ENCODE results near the gene TSPAN33.
A peak's percentile ranks its signal among the peaks of the same experiment; 100 is the strongest.
"Not testable (repeated sequence)": the region's sequence is repeated elsewhere in the genome, so short reads cannot be mapped to it uniquely, and the experiment has no call there.

TSPAN33 gene

DNA sequence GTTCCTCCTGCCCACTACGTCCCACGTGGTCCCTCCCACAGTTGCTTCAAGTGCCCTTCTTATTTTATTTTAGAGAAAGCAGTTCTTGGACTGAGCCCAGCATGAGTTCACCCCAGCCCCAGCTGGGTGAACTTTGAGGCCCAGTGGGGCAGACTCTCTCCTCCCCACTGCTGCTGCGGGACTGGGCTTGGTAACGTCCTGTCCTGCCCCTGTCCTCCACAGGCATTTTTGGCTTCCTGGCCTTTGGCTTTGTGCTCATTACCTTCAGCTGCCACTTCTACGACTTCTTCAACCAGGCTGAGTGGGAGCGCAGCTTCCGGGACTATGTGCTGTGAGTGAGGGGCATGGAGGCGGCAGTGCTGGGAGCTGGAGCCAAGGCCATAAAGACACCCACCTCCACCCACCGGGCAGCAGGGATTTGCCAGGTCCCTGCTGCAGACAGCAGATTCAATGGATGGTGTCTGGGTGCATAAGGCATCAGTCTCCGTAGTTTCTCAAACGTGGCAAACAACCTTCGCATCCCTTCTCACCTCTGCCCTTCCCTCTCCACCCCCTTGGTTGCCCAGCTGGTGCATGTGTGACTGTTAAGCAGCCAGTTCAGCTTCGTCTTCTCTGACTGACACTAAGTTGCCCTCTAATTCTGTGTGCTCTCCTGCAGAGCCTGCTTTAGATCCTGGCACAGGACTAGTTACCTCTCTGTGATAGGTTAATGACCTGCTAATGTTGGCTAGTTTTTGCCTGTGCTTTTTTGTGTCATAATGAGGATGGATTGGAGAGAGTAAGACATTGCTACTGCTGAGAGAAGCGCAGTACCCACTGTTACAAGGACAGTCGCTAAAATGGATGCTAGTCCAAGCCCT, 64.8 kb downstream of the TSPAN33 start:
- no peak for DNase-seq (ENCODE audit: low read depth in 2 of 2)

DNA sequence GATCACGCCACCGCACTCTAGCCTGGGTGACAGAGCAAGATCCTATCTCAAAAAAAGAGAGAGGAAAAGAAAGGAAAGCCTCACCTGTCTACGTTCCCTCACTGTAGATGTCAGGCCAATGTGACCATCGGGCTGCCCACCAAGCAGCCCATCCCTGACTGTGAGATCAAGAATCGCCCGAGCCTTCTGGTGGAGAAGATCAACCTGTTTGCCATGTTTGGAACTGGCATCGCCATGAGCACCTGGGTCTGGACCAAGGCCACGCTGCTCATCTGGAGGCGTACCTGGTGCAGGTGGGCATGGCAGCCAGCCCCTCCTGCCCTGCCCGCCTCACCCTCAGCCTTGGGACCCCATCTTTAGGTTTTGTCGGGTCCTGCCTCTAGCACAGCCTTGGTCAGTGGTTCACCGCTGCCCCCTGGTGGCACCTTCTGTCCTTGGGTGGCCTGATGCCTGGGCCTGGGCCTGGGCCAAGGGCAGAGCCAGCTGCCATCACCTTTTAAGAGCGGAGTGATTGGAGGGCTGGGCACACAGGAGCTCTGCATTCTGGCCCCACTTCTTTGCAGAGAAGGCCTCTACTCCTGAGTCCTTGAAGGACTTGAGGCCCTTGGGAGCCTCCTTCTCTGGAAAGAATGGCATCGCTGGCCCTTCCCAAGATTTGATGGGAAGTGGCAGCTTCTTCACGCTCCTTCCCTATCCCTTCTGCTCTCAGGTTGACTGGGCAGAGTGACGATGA, 65.9 kb downstream of the TSPAN33 start:
- peak; percentile 32 to 48 for DNase-seq (ENCODE audit: low read depth in 2 of 2)

DNA sequence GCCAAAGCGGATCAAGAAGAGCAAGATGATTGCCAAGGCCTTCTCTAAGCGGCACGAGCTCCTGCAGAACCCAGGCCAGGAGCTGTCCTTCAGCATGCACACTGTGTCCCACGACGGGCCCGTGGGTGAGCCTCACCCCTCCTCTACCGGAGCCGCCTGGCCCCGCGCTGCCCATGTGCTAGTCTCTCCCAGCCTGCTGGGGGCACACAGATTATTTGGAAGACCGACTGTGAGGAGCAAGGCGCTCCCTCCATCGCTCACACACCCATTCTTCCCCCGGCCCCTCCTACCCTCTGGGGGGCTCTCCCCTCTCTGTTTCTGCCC, 66.4 kb downstream of the TSPAN33 start:
- DNase-seq (ENCODE audit: low read depth in 2 of 2): no peak

DNA sequence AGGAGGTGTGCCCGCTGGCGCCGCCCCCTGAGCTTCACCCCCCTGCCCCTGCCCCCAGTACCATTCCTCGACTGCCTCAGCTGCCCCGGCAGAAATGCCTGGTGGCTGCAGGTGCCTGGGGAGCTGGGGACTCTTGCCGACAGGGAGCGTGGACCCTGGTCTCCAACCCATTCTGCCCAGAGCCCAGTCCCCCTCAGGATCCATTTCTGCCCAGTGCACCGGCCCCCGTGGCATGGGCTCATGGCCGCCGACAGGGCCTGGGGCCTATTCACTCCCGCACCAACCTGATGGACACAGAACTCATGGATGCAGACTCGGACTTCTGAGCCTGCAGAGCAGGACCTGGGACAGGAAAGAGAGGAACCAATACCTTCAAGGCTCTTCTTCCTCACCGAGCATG, 67.6 kb downstream of the TSPAN33 start:
- no peak for DNase-seq (ENCODE audit: low read depth in 2 of 2)

DNA sequence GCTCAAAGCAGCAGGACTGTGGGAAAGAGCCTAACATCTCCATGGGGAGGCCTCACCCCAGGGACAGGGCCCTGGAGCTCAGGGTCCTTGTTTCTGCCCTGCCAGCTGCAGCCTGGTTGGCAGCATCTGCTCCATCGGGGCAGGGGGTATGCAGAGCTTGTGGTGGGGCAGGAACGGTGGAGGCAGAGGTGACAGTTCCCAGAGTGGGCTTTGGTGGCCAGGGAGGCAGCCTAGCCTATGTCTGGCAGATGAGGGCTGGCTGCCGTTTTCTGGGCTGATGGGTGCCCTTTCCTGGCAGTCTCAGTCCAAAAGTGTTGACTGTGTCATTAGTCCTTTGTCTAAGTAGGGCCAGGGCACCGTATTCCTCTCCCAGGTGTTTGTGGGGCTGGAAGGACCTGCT, 68.1 kb downstream of the TSPAN33 start:
- no peak for DNase-seq (ENCODE audit: low read depth in 2 of 2)

DNA sequence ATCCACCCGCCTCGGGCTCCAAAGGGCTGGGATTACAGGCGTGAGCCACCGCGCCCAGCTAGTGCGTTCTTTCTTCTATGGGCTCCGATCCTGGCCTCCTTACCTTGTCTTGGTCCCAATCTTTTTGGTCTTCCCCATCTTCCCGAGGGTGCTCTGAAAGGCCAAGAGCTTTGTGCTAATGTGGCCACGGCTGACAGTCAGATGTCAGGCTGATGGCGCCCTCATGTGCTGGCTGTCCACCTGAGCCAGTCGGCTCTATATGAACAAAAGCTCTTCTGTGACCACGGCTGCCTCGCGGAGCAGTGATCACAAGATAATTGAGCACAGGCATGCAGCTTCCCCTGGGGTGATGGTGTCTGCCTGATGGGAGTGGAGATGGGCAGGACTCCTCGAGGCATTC, 69.3 kb downstream of the TSPAN33 start:
- no peak for DNase-seq (ENCODE audit: low read depth in 2 of 2)

DNA sequence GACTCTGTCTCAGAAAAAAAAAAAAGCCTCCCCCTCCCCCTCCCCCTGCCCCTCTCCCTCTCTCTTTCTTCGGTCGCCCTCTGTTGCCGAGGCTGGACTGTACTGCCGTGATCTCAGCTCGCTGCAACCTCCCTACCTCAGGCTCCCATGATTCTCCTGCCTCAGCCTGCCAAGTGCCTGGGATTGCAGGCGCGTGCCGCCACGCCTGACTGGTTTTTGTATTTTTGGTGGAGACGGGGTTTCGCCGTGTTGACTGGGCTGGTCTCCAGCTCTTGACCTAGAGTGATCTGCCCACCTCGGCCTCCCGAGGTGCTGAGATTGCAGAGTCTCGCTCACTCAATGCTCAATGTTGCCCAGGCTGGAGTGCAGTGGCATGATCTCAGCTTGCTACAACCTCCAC, 71.2 kb downstream of the TSPAN33 start:
- DNase-seq (ENCODE audit: low read depth in 2 of 2): not testable (repeated sequence)

DNA sequence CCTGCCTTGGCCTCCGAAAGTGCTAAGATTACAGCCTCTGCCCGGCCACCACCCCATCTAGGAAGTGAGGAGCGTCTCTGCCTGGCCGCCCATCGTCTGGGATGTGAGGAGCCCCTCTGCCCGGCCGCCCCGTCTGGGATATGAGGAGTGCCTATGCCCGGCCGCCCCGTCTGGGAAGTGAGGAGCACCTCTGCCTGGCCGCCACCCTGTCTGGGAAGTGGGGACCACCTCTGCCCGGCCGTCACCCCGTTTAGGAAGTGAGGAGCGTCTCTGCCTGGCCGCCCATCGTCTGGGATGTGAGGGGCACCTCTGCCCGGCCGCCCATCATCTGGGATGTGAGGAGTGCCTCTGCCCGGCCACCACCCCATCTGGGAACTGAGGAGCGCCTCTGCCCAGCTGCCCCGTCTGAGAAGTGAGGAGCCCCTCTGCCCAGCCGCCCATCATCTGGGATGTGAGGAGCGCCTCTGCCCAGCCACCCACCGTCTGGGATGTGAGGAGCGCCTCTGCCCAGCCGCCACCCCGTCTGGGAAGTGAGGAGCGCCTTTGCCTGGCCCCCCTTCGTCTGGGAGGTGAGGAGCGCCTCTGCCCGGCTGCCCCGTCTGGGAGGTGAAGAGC, 71.7 kb downstream of the TSPAN33 start:
- not testable (repeated sequence) for DNase-seq (ENCODE audit: low read depth in 2 of 2)

DNA sequence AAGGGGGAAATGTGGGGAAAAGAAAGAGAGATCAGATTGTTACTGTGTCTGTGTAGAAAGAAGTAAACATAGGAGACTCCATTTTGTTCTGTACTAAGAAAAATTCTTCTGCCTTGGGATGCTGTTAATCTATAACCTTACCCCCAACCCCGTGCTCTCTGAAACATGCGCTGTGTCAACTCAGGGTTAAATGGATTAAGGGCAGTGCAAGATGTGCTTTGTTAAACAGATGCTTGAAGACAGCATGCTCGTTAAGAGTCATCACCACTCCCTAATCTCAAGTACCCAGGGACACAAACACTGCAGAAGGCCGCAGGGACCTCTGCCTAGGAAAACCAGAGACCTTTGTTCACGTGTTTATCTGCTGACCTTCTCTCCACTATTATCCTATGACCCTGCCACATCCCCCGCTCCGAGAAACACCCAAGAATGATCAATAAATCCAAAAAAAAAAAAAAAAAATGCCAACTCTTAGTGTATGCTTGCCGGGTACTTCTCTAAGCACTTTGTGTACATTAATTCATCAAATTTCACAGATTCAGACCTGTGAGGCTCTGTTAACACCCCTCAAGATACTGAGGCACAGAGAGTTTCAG, 72.4 kb downstream of the TSPAN33 start:
- not testable (repeated sequence) for DNase-seq (ENCODE audit: low read depth in 2 of 2)

DNA sequence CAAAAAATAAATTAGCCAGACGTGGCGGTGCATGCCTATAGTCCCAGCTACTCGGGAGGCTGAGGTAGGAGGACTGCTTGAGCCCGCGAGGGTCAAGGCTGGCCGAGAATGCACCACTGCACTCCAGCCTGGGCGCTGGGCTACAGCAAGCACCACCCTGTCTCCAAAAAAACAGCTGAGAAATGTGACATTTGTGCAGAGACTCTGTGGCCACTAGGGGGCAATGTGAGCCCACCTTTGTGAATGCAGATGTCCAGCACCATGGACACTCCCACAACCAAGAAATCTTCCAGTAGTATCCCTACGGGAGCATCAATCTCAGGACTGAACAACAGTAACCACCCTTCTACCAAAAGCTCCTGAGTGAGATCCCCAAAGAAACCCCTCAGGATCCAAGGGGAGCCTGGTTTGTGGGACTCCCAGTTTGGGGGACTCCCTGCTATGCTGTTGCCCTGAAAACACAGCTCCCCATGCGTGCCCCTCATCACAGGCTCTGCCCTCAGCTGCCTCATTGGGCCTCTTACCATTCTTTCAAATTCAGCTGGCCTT, 74.1 kb downstream of the TSPAN33 start:
- peak; percentile 49 to 63 for DNase-seq (ENCODE audit: low read depth in 2 of 2)

DNA sequence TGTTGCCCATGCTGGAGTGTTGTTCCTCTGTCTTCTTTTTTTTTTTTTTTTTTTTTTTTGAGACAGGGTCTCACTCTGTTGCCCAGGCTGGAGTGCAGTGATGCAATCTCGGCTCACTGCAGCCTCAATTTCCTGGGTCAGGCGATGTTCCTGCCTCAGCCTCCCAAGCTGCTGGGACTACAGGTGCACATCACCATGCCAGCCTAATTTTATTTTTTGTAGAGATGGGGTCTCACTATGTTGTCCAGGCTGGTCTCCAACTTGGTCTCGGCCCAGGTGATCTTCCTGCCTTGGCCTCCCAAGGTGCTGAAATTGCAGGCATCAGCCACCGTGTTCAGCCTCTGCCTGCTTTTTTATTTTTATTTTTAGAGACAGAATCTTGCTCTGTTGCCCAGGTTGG, 74.7 kb downstream of the TSPAN33 start:
- not testable (repeated sequence) for DNase-seq (ENCODE audit: low read depth in 2 of 2)
